Ammon's horn (tissue), 1 donor: ENCODE measurements around the gene ELP2.
"Not testable (repeated sequence)": the region's sequence is repeated elsewhere in the genome, so short reads cannot be mapped to it uniquely, and the experiment has no call there.

Experiments
- DNase-seq: peaks from one replicate; pipeline ENCODE4 v3.0.0-alpha.2; 2016; ENCODE audit warnings: low spot score

ELP2 gene

GRCh38 chr18:36191286-36191685 is 61.6 kb downstream of the ELP2 start:
- no peak for DNase-seq

- no peak for DNase-seq
Measured at GRCh38 chr18:36191711-36192110, 62.0 kb downstream of the ELP2 start.

GRCh38 chr18:36194600-36195315 is 65.1 kb downstream of the ELP2 start:
- DNase-seq = no peak

- DNase-seq = no peak
Measured at GRCh38 chr18:36195427-36196122, 65.9 kb downstream of the ELP2 start.

GRCh38 chr18:36196238-36196995 is 66.7 kb downstream of the ELP2 start:
- DNase-seq = no peak

GRCh38 chr18:36197511-36198166 is 67.9 kb downstream of the ELP2 start:
- no peak for DNase-seq

GRCh38 chr18:36199691-36200295 is 70.1 kb downstream of the ELP2 start:
- no peak for DNase-seq

GRCh38 chr18:36200354-36200771 is 70.7 kb downstream of the ELP2 start:
- no peak for DNase-seq

- DNase-seq = no peak
Measured at GRCh38 chr18:36201765-36202164, 72.1 kb downstream of the ELP2 start.

- no peak for DNase-seq
Measured at GRCh38 chr18:36203360-36203895, 73.7 kb downstream of the ELP2 start.

- DNase-seq = no peak
Measured at GRCh38 chr18:36205166-36205565, 75.5 kb downstream of the ELP2 start.

GRCh38 chr18:36207303-36207702 is 77.6 kb downstream of the ELP2 start:
- no peak for DNase-seq

- not testable (repeated sequence) for DNase-seq
Measured at GRCh38 chr18:36207969-36208368, 78.3 kb downstream of the ELP2 start.

GRCh38 chr18:36211612-36212065 is 81.9 kb downstream of the ELP2 start:
- no peak for DNase-seq

GRCh38 chr18:36212301-36213171 is 82.8 kb downstream of the ELP2 start:
- DNase-seq = peak; percentile 16

GRCh38 chr18:36214811-36215210 is 85.1 kb downstream of the ELP2 start:
- DNase-seq = no peak

GRCh38 chr18:36215577-36215976 is 85.9 kb downstream of the ELP2 start:
- DNase-seq = no peak

- DNase-seq = no peak
Measured at GRCh38 chr18:36217348-36217747, 87.6 kb downstream of the ELP2 start.

- no peak for DNase-seq
Measured at GRCh38 chr18:36229188-36229587, 99.5 kb downstream of the ELP2 start.
